Measurements from ENCODE around the gene CKS2.

- TF ChIP-seq CTCF (IDR thresholded peaks at IDR 0.05; ENCODE audit: insufficient read depth, low read length, poor library complexity, severe bottlenecking) (no peak), EZH2phosphoT487 (conservative IDR thresholded peaks at IDR 0.05; ENCODE audit: low read length) (no peak)
These were observed 48.0 kb downstream of the CKS2 start for GRCh38 chr9:89358985-89359384.

Data from SU-DHL-6 (cell line).